GM12864 (cell line): ENCODE measurements around the gene GPC5.
"Not testable (repeated sequence)": the region's sequence is repeated elsewhere in the genome, so short reads cannot be mapped to it uniquely, and the experiment has no call there.

ENCODE experiments used
- DNase-seq: peaks from one replicate; pipeline ENCODE4 v3.0.0-alpha.2; 2011; ENCODE audit warnings: low read depth
- H3K4me3 ChIP-seq: 2 replicates; pipeline ENCODE4 v1.5.1; 2011; ENCODE audit warnings: mild to moderate bottlenecking, low read depth, low read length, control low read depth
- CTCF ChIP-seq: IDR thresholded peaks from 2 replicates; pipeline ENCODE4 v1.5.1; 2011; ENCODE audit warnings: low read depth, mild to moderate bottlenecking, moderate library complexity, low read length, control low read depth, inconsistent platforms; ENCODE audit errors: missing control alignments

The GPC5 gene

GRCh38 chr13:92296154-92296671 lies 897.8 kb downstream of the GPC5 start:
- H3K4me3 ChIP-seq, DNase-seq: not testable (repeated sequence)

DNA sequence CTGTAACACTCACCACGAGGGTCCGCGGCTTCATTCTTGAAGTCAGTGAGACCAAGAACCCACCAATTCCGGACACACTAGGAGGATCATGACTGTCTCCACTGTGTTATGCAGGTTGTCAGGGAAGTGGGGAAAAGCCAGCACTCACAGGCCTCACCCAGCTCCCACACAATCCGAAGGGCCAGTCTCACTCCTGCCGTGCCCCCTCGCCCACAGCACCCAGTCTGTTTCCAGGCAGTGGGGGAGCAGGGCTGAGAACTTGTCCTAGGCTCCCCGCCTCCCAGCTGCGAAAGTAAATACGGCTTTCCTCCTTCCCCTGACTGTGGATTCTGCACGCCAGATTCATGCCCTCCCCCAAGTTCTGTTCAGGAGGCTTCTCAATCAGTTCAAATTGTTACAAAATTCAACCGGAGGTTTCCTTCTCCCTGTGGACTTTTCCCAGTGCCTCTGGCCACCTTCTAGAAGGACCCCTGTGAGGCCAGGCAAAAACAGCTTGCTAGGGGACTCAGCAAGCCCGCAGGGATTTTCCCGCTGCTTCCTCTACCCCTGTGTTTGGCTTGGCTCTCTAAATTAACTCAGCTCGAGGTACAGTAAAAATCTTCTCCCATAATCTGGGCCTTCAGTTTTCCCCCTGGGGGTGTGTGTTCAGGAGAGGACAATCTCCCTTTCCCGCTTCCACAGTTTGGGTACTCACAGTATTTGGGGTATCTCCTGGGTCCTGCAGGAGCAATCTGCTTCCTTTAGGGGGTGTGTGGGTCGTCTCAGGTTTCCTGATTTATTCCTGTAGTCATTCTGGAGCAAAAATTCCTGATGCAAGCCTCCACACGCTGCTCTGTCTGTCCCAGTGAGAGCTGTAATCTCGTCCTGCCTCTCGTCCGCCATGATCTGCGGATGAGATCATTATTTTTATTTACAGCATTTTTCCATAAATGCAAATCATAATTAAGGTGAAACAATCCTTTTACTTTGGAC lies 899.8 kb downstream of the GPC5 start:
- TF ChIP-seq CTCF: no peak

DNA sequence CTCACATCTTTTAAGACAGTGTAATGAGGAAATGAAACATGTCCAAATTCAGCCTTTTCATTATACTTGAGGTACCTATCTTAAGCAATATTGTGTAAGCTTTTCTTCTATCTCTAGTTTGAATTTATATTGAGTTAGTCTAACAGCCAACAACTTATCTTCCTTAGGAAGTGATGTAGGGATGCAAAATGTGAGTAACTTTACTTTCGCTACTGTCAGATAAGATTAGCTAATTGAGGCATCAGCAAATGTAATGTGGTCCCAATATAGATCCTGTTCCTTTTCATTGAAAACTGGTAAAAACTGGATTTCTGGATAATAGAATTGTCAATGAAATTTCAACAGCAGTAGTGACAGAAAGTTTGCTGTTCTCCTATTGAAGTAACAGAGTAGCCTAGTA lies 902.2 kb downstream of the GPC5 start:
- TF ChIP-seq CTCF: no peak
- DNase-seq: no peak
- H3K4me3 ChIP-seq: no peak overlapping the region

More for the DNA sequence above, 899.8 kb downstream of the GPC5 start:
- DNase-seq: no peak
- H3K4me3 ChIP-seq: no peak overlapping the region

- H3K4me3 ChIP-seq: no peak overlapping the region
- no peak for DNase-seq
- no peak for TF ChIP-seq CTCF
Observed at GRCh38 chr13:92303428-92303827, 905.0 kb downstream of the GPC5 start.

DNA sequence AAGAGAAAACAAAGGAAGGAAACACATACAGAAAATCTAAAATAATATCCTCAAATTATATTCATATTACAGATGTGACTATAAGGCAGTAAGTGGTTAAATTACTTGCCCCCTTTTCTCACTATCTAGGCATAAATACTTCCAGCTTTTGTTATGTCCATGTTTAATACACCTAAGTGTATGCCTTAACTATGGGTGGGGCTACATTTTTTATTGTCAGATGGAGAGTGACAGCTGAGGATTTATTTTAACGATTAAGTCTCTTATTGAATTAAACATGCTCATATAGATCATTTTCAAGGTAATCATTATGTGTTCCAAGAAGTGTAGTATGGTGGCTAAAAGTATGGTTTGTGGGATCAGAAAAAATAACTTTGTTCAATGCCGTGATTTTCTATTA lies 909.3 kb downstream of the GPC5 start:
- no peak for TF ChIP-seq CTCF
- no peak for DNase-seq
- no peak overlapping the region for H3K4me3 ChIP-seq

DNA sequence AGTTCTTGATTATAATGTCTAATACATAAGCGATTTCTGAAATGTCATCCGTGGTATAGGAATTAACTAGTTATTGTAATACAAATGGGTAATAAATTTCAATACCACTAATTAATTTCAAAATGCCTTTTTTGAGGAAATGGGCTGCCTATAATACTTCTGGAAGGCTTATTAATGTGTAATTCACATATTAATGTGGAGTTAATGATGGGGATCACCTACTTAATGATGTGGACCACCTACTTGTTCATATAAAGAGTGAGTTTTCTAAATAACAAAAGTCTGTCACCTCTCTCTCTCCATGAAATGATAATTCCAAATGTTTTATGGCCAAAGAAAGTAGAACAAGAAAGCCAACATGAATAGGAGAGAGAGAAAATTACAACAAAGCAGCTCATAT lies 914.4 kb downstream of the GPC5 start:
- DNase-seq: no peak
- TF ChIP-seq CTCF: no peak

GRCh38 chr13:92313382-92313781 lies 915.0 kb downstream of the GPC5 start:
- DNase-seq: no peak
- TF ChIP-seq CTCF: no peak

More for the DNA sequence above, 914.4 kb downstream of the GPC5 start:
- no peak overlapping the region for H3K4me3 ChIP-seq

More at GRCh38 chr13:92313382-92313781, 915.0 kb downstream of the GPC5 start:
- H3K4me3 ChIP-seq: no peak overlapping the region
